HEK293T (cell line): ENCODE results near the gene RAB42.

ENCODE experiments used
- BHLHE40 ChIP-seq: fragments of 450-650 bp; IDR thresholded peaks from 2 replicates; pipeline ENCODE4 v1.6.1; 2016; ENCODE audit warnings: mild to moderate bottlenecking, moderate library complexity, borderline replicate concordance
- ELF4 ChIP-seq: fragments of 450-650 bp; IDR thresholded peaks from 2 replicates; pipeline ENCODE4 v1.6.1; 2017; ENCODE audit warnings: antibody characterized with exemption
- FOXA1 ChIP-seq: fragments of 450-650 bp; IDR thresholded peaks from 2 replicates; pipeline ENCODE4 v1.6.1; 2016; ENCODE audit warnings: mild to moderate bottlenecking
- FOXM1 ChIP-seq: fragments of 450-650 bp; IDR thresholded peaks from 2 replicates; pipeline ENCODE4 v1.6.1; 2017; ENCODE audit warnings: mild to moderate bottlenecking, borderline replicate concordance
- HDGF ChIP-seq: fragments of 450-650 bp; IDR thresholded peaks from 2 replicates; pipeline ENCODE4 v1.6.1; 2017; ENCODE audit warnings: antibody characterized with exemption, borderline replicate concordance
- LEF1 ChIP-seq: fragments of 450-650 bp; IDR thresholded peaks from 2 replicates; pipeline ENCODE4 v1.6.1; 2017; ENCODE audit warnings: mild to moderate bottlenecking, borderline replicate concordance
- SP1 ChIP-seq: fragments of 450-650 bp; IDR thresholded peaks from 2 replicates; pipeline ENCODE4 v1.6.1; 2017
- SUZ12 ChIP-seq: fragments of 450-650 bp; IDR thresholded peaks from 2 replicates; pipeline ENCODE4 v1.6.1; 2016; ENCODE audit warnings: mild to moderate bottlenecking
- TARDBP ChIP-seq: fragments of 450-650 bp; IDR thresholded peaks from 2 replicates; pipeline ENCODE4 v1.6.1; 2016
- ZNF384 ChIP-seq: fragments of 450-650 bp; IDR thresholded peaks from 2 replicates; pipeline ENCODE4 v1.6.1; 2016
- TF ChIP-seq, protein P1 (sequence below): fragments of 450-650 bp; IDR thresholded peaks from 2 replicates; pipeline ENCODE4 v1.6.1; 2016

DNA sequence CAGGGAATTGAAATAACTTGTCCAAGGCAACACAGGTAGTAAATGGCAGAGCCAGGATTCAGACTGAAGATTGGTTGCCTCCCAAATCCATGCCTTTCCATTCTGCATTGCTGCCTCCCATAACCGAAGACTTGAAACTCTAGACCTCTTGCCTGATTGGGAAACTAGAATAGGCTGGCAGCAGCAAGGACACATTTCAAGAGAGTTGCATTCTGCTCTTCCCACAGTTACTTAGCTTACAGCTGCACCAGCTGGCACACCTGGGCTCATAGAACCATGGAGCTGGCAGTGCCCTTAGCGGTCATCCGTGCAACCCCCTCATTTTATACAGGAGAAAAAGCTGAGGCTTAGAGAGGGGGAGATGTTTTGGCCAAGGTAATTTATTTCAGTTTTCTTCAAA is 31.2 kb upstream of the RAB42 start:
- TF ChIP-seq SP1 = no peak
- no peak for TF ChIP-seq SUZ12
- no peak for TF ChIP-seq LEF1
- TF ChIP-seq BHLHE40 = no peak
- no peak for TF ChIP-seq FOXM1
- no peak for TF ChIP-seq ELF4
- no peak for TF ChIP-seq FOXA1
- no peak for TF ChIP-seq TARDBP
- no peak for TF ChIP-seq ZNF384
- no peak for TF ChIP-seq HDGF
- TF ChIP-seq, protein P1, sequence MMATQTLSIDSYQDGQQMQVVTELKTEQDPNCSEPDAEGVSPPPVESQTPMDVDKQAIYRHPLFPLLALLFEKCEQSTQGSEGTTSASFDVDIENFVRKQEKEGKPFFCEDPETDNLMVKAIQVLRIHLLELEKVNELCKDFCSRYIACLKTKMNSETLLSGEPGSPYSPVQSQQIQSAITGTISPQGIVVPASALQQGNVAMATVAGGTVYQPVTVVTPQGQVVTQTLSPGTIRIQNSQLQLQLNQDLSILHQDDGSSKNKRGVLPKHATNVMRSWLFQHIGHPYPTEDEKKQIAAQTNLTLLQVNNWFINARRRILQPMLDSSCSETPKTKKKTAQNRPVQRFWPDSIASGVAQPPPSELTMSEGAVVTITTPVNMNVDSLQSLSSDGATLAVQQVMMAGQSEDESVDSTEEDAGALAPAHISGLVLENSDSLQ = no peak
